Mucosa of stomach (tissue), 1 donor: ENCODE data around the gene RBBP6.
"Not testable (repeated sequence)": the region's sequence is repeated elsewhere in the genome, so short reads cannot be mapped to it uniquely, and the experiment has no call there.

Experiments
- H3K27me3 ChIP-seq: one replicate; pipeline ENCODE4 v1.7.0; 2013; ENCODE audit warnings: mild to moderate bottlenecking, low read length; ENCODE audit not compliant: control insufficient read depth, insufficient read depth
- H3K36me3 ChIP-seq: one replicate; pipeline ENCODE4 v1.7.0; 2013; ENCODE audit warnings: low read length; ENCODE audit not compliant: control insufficient read depth, insufficient read depth
- H3K4me1 ChIP-seq: one replicate; pipeline ENCODE4 v1.7.0; 2013; ENCODE audit warnings: mild to moderate bottlenecking, low read length; ENCODE audit not compliant: control insufficient read depth, insufficient read depth
- H3K4me3 ChIP-seq: one replicate; pipeline ENCODE4 v1.7.0; 2013; ENCODE audit warnings: low read length
- H3K9ac ChIP-seq: one replicate; pipeline ENCODE4 v1.7.0; 2013; ENCODE audit warnings: mild to moderate bottlenecking, low read length, moderate library complexity
- H3K9me3 ChIP-seq: one replicate; pipeline ENCODE4 v1.7.0; 2013; ENCODE audit warnings: mild to moderate bottlenecking, low read length, moderate library complexity; ENCODE audit not compliant: control insufficient read depth
- donor health status: Pancreatic carcinoma.

The RBBP6 gene

GRCh38 chr16:24544640-24545039, 5.3 kb downstream of the RBBP6 start:
- H3K27me3 ChIP-seq: no peaks in the 10 kb centered on the region
- H3K4me3 ChIP-seq: no peak overlapping the region
- H3K9ac ChIP-seq: no peak overlapping the region
- peaks cover 14% of the 10 kb centered on the region for H3K4me1 ChIP-seq
- no peaks in the 10 kb centered on the region for H3K36me3 ChIP-seq
- H3K9me3 ChIP-seq: no peaks in the 10 kb centered on the region

GRCh38 chr16:24550295-24550694, 10.9 kb downstream of the RBBP6 start:
- H3K4me1 ChIP-seq: peaks cover 4% of the 10 kb centered on the region
- no peaks in the 10 kb centered on the region for H3K9me3 ChIP-seq
- no peaks in the 10 kb centered on the region for H3K27me3 ChIP-seq
- H3K36me3 ChIP-seq: no peaks in the 10 kb centered on the region
- no peak overlapping the region for H3K4me3 ChIP-seq
- no peak overlapping the region for H3K9ac ChIP-seq

GRCh38 chr16:24552705-24553246, 13.4 kb downstream of the RBBP6 start:
- no peaks in the 10 kb centered on the region for H3K9me3 ChIP-seq
- H3K9ac ChIP-seq: no peak overlapping the region
- no peak overlapping the region for H3K4me3 ChIP-seq
- H3K27me3 ChIP-seq: no peaks in the 10 kb centered on the region
- H3K4me1 ChIP-seq: peaks cover 4% of the 10 kb centered on the region
- H3K36me3 ChIP-seq: no peaks in the 10 kb centered on the region

- Histone ChIP-seq H3K4me3 (no peak overlapping the region), H3K9me3 (no peaks in the 10 kb centered on the region), H3K4me1 (peaks cover 4% of the 10 kb centered on the region), H3K9ac (no peak overlapping the region), H3K27me3 (no peaks in the 10 kb centered on the region), H3K36me3 (no peaks in the 10 kb centered on the region)
Observed at GRCh38 chr16:24553983-24554382, 14.6 kb downstream of the RBBP6 start.

GRCh38 chr16:24555346-24555872, 16.0 kb downstream of the RBBP6 start:
- Histone ChIP-seq H3K4me1 (peaks cover 4% of the 10 kb centered on the region), H3K4me3 (no peak overlapping the region), H3K36me3 (no peaks in the 10 kb centered on the region), H3K9me3 (no peaks in the 10 kb centered on the region), H3K9ac (no peak overlapping the region), H3K27me3 (no peaks in the 10 kb centered on the region)

GRCh38 chr16:24562811-24563210, 23.4 kb downstream of the RBBP6 start:
- Histone ChIP-seq H3K9ac (no peak overlapping the region), H3K27me3 (no peaks in the 10 kb centered on the region), H3K4me1 (no peaks in the 10 kb centered on the region), H3K4me3 (no peak overlapping the region), H3K36me3 (peaks cover 4% of the 10 kb centered on the region), H3K9me3 (no peaks in the 10 kb centered on the region)

GRCh38 chr16:24568392-24568791, 29.0 kb downstream of the RBBP6 start:
- H3K9me3 ChIP-seq: no peaks in the 10 kb centered on the region
- H3K9ac ChIP-seq: no peak overlapping the region
- no peaks in the 10 kb centered on the region for H3K4me1 ChIP-seq
- H3K36me3 ChIP-seq: peaks cover 8% of the 10 kb centered on the region
- H3K27me3 ChIP-seq: no peaks in the 10 kb centered on the region
- H3K4me3 ChIP-seq: no peak overlapping the region

GRCh38 chr16:24571096-24571495, 31.7 kb downstream of the RBBP6 start:
- no peaks in the 10 kb centered on the region for H3K9me3 ChIP-seq
- H3K4me3 ChIP-seq: no peak overlapping the region
- H3K36me3 ChIP-seq: peaks cover 4% of the 10 kb centered on the region
- no peaks in the 10 kb centered on the region for H3K27me3 ChIP-seq
- no peak overlapping the region for H3K9ac ChIP-seq
- no peaks in the 10 kb centered on the region for H3K4me1 ChIP-seq

- Histone ChIP-seq H3K4me3 (no peak overlapping the region), H3K4me1 (no peaks in the 10 kb centered on the region), H3K36me3 (peaks cover 4% of the 10 kb centered on the region), H3K9ac (no peak overlapping the region), H3K9me3 (no peaks in the 10 kb centered on the region), H3K27me3 (no peaks in the 10 kb centered on the region)
Observed at GRCh38 chr16:24572069-24572468, 32.7 kb downstream of the RBBP6 start.

- H3K4me1 ChIP-seq: no peaks in the 10 kb centered on the region
- H3K4me3 ChIP-seq: no peak overlapping the region
- no peak overlapping the region for H3K9ac ChIP-seq
- no peaks in the 10 kb centered on the region for H3K27me3 ChIP-seq
- H3K36me3 ChIP-seq: peaks cover 4% of the 10 kb centered on the region
- H3K9me3 ChIP-seq: no peaks in the 10 kb centered on the region
Observed at GRCh38 chr16:24573141-24573540, 33.8 kb downstream of the RBBP6 start.

GRCh38 chr16:24574515-24575485, 35.4 kb downstream of the RBBP6 start:
- not testable (repeated sequence) for H3K4me1 ChIP-seq, H3K4me3 ChIP-seq, H3K9ac ChIP-seq, H3K27me3 ChIP-seq, H3K36me3 ChIP-seq, H3K9me3 ChIP-seq

- H3K9me3 ChIP-seq, H3K4me1 ChIP-seq, H3K27me3 ChIP-seq, H3K9ac ChIP-seq, H3K4me3 ChIP-seq, H3K36me3 ChIP-seq: not testable (repeated sequence)
Observed at GRCh38 chr16:24575791-24576190, 36.4 kb downstream of the RBBP6 start.
